ENCODE data around the gene SCUBE1.

- TF ChIP-seq POLR2A (IDR thresholded peaks at IDR 0.05) (no peak), CTCF (IDR thresholded peaks at IDR 0.05) (no peak)
These were observed 141.5 kb downstream of the SCUBE1 start for GRCh38 chr22:43201486-43202219.
